ENCODE results near the gene MCUB.
"Not testable (repeated sequence)": the region's sequence is repeated elsewhere in the genome, so short reads cannot be mapped to it uniquely, and the experiment has no call there.

MCUB gene

GRCh38 chr4:109578846-109579245, 18.8 kb downstream of the MCUB start:
- no peak for FAIRE-seq
- DNase-seq (ENCODE audit: low spot score), result no peak

GRCh38 chr4:109579997-109580396, 20.0 kb downstream of the MCUB start:
- not testable (repeated sequence) for DNase-seq (ENCODE audit: low spot score); FAIRE-seq

GRCh38 chr4:109588176-109588575, 28.1 kb downstream of the MCUB start:
- FAIRE-seq, result no peak
- no peak for DNase-seq (ENCODE audit: low spot score)

- FAIRE-seq (no peak), DNase-seq (ENCODE audit: low spot score) (no peak)
These were observed 29.1 kb downstream of the MCUB start for GRCh38 chr4:109589119-109589518.

GRCh38 chr4:109589605-109590004, 29.6 kb downstream of the MCUB start:
- DNase-seq (ENCODE audit: low spot score) (no peak), FAIRE-seq (no peak)

GRCh38 chr4:109590905-109591304, 30.9 kb downstream of the MCUB start:
- FAIRE-seq (no peak), DNase-seq (ENCODE audit: low spot score) (no peak)

GRCh38 chr4:109592367-109592766, 32.3 kb downstream of the MCUB start:
- FAIRE-seq, result no peak

GRCh38 chr4:109595123-109595522, 35.1 kb downstream of the MCUB start:
- not testable (repeated sequence) for FAIRE-seq; DNase-seq (ENCODE audit: low spot score)

More at GRCh38 chr4:109592367-109592766, 32.3 kb downstream of the MCUB start:
- no peak for DNase-seq (ENCODE audit: low spot score)

GRCh38 chr4:109596420-109597085, 36.5 kb downstream of the MCUB start:
- DNase-seq (ENCODE audit: low spot score); FAIRE-seq: not testable (repeated sequence)

GRCh38 chr4:109599046-109599652, 39.1 kb downstream of the MCUB start:
- DNase-seq (ENCODE audit: low spot score), result no peak
- no peak for FAIRE-seq

- FAIRE-seq (no peak), DNase-seq (ENCODE audit: low spot score) (no peak)
These were observed 40.4 kb downstream of the MCUB start for GRCh38 chr4:109600431-109600830.

GRCh38 chr4:109601336-109601735, 41.3 kb downstream of the MCUB start:
- FAIRE-seq (no peak), DNase-seq (ENCODE audit: low spot score) (no peak)

- DNase-seq (ENCODE audit: low spot score) (no peak), FAIRE-seq (no peak)
These were observed 47.9 kb downstream of the MCUB start for GRCh38 chr4:109607976-109608375.

- FAIRE-seq (no peak), DNase-seq (ENCODE audit: low spot score) (no peak)
These were observed 48.8 kb downstream of the MCUB start for GRCh38 chr4:109608879-109609278.

GRCh38 chr4:109609431-109609830, 49.4 kb downstream of the MCUB start:
- FAIRE-seq (no peak), DNase-seq (ENCODE audit: low spot score) (no peak)

GRCh38 chr4:109610489-109610888, 50.4 kb downstream of the MCUB start:
- DNase-seq (ENCODE audit: low spot score) (no peak), FAIRE-seq (no peak)

GRCh38 chr4:109611045-109611646, 51.1 kb downstream of the MCUB start:
- FAIRE-seq (no peak), DNase-seq (ENCODE audit: low spot score) (no peak)

- FAIRE-seq, result no peak
- no peak for DNase-seq (ENCODE audit: low spot score)
These were observed 54.0 kb downstream of the MCUB start for GRCh38 chr4:109614015-109614414.

- DNase-seq (ENCODE audit: low spot score) (no peak), FAIRE-seq (no peak)
These were observed 54.4 kb downstream of the MCUB start for GRCh38 chr4:109614466-109614865.

- FAIRE-seq (no peak), DNase-seq (ENCODE audit: low spot score) (no peak)
These were observed 55.7 kb downstream of the MCUB start for GRCh38 chr4:109615742-109616141.

- no peak for DNase-seq (ENCODE audit: low spot score)
- no peak for FAIRE-seq
These were observed 56.2 kb downstream of the MCUB start for GRCh38 chr4:109616243-109616642.

GRCh38 chr4:109622626-109623025, 62.6 kb downstream of the MCUB start:
- FAIRE-seq (no peak), DNase-seq (ENCODE audit: low spot score) (no peak)

GRCh38 chr4:109624536-109624935, 64.5 kb downstream of the MCUB start:
- DNase-seq (ENCODE audit: low spot score), result no peak
- no peak for FAIRE-seq
